ENCODE data around the gene COPE.

The COPE gene

DNA sequence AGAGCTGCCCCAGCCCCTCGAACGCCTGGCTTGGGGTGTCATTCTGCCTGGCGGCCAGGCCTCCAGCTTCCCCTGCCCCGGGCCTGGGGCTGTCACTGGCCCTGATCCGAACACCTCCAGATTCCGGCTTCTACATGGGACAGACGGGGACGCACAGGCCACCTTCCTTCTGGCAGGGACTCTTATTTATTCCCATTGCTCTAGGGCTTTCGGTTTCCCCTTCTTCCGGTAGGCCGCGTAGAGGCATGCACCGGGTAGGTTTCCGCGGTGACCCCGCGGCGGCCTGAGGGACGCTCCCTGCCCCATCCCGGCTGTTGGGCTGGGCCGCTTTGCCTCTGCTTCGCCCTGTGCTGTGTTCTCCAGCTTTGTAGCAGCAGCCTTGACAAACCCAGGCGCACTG, 51.4 kb downstream of the COPE start:
- no peak for DNase-seq (ENCODE audit: extremely low spot score)
- TF ChIP-seq, protein P1, sequence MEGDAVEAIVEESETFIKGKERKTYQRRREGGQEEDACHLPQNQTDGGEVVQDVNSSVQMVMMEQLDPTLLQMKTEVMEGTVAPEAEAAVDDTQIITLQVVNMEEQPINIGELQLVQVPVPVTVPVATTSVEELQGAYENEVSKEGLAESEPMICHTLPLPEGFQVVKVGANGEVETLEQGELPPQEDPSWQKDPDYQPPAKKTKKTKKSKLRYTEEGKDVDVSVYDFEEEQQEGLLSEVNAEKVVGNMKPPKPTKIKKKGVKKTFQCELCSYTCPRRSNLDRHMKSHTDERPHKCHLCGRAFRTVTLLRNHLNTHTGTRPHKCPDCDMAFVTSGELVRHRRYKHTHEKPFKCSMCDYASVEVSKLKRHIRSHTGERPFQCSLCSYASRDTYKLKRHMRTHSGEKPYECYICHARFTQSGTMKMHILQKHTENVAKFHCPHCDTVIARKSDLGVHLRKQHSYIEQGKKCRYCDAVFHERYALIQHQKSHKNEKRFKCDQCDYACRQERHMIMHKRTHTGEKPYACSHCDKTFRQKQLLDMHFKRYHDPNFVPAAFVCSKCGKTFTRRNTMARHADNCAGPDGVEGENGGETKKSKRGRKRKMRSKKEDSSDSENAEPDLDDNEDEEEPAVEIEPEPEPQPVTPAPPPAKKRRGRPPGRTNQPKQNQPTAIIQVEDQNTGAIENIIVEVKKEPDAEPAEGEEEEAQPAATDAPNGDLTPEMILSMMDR (IDR thresholded peaks at IDR 0.05; ENCODE audit: control extremely low read depth, extremely low read depth, low read depth, missing control alignments), result no peak
- ChIA-PET CTCF (interaction anchor here (1.0 to 4.7 kb wide), 8 partner anchors 8 to 390 kb away, joined by 3 to 30 read pairs (median 4); no protein-coding TSS in a partner anchor), POLR2A (no interaction called here)

DNA sequence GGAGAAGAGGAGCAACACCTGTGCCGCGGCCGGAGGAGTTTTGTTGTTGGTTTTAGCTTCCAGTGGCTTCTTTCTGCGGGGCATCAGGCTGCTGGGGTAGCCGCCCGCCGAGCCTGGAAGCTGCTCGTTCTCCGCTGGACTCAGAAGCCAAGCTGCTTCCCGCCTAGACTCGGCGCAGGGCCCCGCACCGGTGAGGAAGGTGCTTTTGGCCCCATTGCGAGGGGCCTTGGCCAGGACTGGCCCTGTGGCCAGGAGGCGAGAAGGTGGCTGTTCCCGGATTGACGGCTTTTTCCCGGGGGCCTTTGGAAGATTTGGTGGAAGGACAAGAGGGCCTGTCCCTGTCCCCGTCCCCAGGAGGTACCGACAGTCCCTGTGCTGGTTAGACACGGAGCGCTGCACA, 52.0 kb downstream of the COPE start:
- no peak for DNase-seq (ENCODE audit: extremely low spot score)
- TF ChIP-seq, protein P1 (IDR thresholded peaks at IDR 0.05; ENCODE audit: control extremely low read depth, extremely low read depth, low read depth, missing control alignments), result no peak
- ChIA-PET CTCF (interaction anchor here (1.0 to 4.7 kb wide), 10 partner anchors 8 to 389 kb away, joined by 3 to 30 read pairs (median 4); partner anchors contain the start of gene REX1BD), POLR2A (no interaction called here)

DNA sequence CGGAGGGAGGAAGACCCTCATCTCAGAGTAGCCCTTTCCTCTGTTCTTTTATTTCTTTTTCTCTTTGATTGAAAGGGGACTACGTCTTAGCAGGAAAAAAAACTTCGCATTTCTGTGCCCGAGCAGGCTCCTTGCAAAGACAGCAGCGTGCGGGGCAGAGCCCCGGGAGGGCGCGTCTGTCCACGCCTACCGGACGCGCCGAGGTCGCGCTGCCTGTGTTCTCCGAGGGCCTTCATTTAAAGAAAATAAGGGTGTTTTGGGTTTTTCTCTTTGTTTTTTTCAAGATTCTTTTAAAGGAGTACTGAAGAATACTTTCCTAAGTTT, 52.4 kb downstream of the COPE start:
- no peak for DNase-seq (ENCODE audit: extremely low spot score)
- CTCF ChIA-PET, result interaction anchor here (1.0 to 4.7 kb wide), 13 partner anchors 9 to 389 kb away, joined by 3 to 30 read pairs (median 4); partner anchors contain the start of gene REX1BD
- TF ChIP-seq, protein P1 (IDR thresholded peaks at IDR 0.05; ENCODE audit: control extremely low read depth, extremely low read depth, low read depth, missing control alignments), result no peak
- POLR2A ChIA-PET, result no interaction called here

DNA sequence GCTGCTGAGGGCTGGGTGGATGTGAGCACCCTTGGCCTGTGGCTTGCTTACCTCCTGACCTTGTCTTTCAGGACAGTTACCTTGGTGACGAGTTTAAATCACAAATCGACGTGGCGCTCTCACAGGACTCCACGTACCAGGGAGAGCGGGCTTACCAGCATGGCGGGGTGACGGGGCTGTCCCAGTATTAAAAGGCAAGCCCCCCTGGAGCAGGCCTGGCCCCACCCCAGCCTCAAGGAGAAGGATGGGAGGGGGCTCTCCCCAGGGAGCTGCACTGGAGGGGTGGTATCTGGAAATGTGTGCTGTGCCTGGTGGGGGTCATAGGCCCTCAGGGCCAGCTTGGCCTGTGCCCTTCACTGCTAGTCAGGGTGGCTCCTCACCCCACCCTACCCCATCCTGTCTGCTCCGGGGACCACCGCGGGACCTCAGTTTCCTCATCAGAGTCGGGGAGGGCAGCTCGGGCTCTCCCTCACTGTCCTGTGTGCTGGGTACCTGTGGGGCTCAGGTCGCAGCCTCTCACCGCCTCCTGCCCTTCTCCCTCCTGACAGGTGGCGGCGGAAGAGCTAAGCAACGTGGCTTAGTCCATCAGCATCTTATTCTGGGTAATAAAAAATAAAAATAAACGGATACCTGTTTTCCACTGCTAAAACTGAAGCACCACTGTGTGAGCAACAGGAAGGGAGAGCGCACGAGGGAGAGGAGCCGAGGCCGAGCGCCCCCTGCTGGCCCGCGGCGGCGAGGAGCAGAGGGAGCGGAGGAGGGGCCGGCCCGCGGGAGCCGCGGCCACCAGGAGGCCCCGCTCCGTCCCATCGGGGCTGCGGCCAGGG, 53.0 kb downstream of the COPE start:
- ChIA-PET CTCF (interaction anchor here (1.0 to 4.7 kb wide), 10 partner anchors 10 to 277 kb away, joined by 3 to 30 read pairs (median 6); partner anchors contain the start of gene REX1BD), POLR2A (no interaction called here)
- peak; percentile 92 for DNase-seq (ENCODE audit: extremely low spot score)
- TF ChIP-seq, protein P1 (IDR thresholded peaks at IDR 0.05; ENCODE audit: control extremely low read depth, extremely low read depth, low read depth, missing control alignments), result peak; percentile 93

DNA sequence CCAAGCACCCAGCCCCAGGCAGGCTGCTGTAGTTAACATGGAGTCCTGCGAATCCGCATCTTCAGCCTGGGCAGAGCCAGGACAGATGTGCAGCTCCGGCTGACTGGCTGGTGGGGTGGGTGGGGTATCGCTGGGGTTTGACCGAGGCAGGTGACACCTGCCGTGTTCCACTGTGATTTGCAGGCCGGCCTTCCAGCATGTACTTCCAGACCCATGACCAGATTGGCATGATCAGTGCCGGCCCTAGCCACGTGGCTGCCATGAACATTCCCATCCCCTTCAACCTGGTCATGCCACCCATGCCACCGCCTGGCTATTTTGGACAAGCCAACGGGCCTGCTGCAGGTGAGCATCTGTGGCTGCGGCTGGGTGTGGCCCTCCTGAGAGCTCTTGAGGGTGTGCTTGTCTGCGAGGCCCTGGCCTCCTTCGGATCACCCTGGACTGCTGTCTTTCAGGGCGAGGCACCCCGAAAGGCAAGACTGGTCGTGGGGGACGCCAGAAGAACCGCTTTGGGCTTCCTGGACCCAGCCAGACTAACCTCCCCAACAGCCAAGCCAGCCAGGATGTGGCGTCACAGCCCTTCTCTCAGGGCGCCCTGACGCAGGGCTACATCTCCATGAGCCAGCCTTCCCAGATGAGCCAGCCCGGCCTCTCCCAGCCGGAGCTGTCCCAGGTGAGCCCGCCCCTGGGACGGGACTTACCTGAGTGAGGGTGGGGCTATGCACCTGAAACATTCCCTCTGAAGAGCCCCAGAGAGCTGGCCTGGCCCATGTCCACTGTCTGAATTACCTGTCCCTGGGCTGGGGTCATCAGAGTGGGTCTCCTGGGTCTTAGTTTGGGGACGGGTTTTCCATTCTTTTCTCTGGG, 53.8 kb downstream of the COPE start:
- CTCF ChIA-PET, result interaction anchor here (1.1 to 4.7 kb wide), 6 partner anchors 9 to 276 kb away, joined by 3 to 30 read pairs (median 8); partner anchors contain the start of gene REX1BD
- POLR2A ChIA-PET, result interaction anchor here (0.6 kb wide), 1 partner anchor 134 kb away, joined by 3 read pairs; no protein-coding TSS in a partner anchor
- DNase-seq (ENCODE audit: extremely low spot score), result no peak
- TF ChIP-seq, protein P1 (IDR thresholded peaks at IDR 0.05; ENCODE audit: control extremely low read depth, extremely low read depth, low read depth, missing control alignments), result no peak

DNA sequence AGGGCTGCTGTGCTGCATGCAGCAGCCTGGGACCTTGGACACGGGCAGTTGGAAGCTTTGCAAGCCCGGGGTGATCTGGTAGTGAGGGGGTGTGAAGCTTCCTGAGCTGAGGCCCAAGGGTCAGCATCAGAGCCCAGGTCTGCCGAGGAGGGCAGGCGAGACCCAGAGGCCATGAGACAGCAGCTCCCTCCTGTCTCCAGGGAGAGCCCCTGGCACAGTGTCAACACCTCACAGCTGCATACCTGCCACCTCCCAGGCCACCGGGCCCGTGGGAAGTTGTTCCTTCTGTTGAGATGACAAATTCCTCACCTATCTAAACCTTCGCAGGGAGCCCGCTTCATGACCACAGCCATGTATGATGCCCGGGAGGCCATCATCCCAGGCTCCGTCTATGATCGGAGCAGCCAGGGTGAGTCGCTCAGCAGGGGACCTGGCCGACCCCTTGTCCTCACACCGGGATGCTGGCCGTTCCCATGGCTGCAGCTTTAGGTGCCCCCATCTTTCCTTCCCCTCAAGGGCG, 55.3 kb downstream of the COPE start:
- TF ChIP-seq, protein P1 (IDR thresholded peaks at IDR 0.05; ENCODE audit: control extremely low read depth, extremely low read depth, low read depth, missing control alignments), result no peak
- POLR2A ChIA-PET, result no interaction called here
- DNase-seq (ENCODE audit: extremely low spot score), result no peak
- CTCF ChIA-PET, result interaction anchor here (1.4 to 4.7 kb wide), 2 partner anchors 16 to 275 kb away, joined by 3 to 21 read pairs; no protein-coding TSS in a partner anchor

Measured in GM10248 (cell line).